ENCODE measurements around the gene AFF3. TPM values are rescaled to one million over a fixed set of nuclear protein-coding genes. Genes with fewer than 3 reads are reported as not detected.

AFF3 gene
- total and polyA plus RNA-seq, 2 donors (not counting 1 experiment from before 2014, with no cell fraction given): 0.50 to 2.5 TPM

DNA sequence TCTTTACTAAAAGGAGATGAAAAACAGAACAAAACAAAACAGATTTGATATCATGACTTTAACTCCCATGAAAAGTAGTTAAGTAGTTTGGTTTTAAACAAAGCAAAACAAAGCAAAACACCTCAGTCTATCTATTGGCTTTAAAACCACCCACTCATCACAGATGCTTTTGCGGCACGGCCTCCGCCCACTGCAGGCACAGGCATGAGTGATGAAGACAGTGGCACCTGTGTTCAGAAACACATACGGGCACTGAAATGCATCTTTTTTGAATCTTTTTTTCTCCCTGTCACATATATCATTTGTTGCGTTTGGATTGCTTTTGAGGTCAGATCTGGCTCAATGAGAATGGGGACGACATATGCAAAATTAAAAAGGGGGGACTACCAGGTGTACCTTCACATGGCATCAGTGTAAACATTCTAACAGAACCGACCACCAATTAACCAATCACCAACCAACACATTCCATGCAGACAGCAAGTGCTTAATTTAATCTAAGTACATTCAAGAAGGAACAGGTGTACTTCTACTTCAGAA, 505.2 kb downstream of the AFF3 start:
- Histone ChIP-seq H3K9ac (ENCODE audit: insufficient read depth, low read length) (no peak overlapping the region), H3K4me2 (ENCODE audit: extremely low read depth, insufficient read depth, low read length) (no peak overlapping the region), H3K9me3 (ENCODE audit: control insufficient read depth, insufficient read depth, low read depth, low read length) (no peaks in the 10 kb centered on the region), H3K36me3 (ENCODE audit: control insufficient read depth, insufficient read depth, low read length) (no peaks in the 10 kb centered on the region), H3K27ac (ENCODE audit: insufficient read depth, low read length) (no peak overlapping the region), H2AFZ (ENCODE audit: low read length) (no peak overlapping the region), H3K4me1 (ENCODE audit: control insufficient read depth, extremely low read depth, insufficient read depth, low read length) (no peaks in the 10 kb centered on the region), H3K79me2 (ENCODE audit: control insufficient read depth, insufficient read depth, low read length) (no peaks in the 10 kb centered on the region), H3K27me3 (ENCODE audit: control insufficient read depth, insufficient read depth, low read length) (no peaks in the 10 kb centered on the region), H4K20me1 (ENCODE audit: control insufficient read depth, extremely low read depth, insufficient read depth, low read length) (no peaks in the 10 kb centered on the region), H3K4me3 (replicated peaks in 1 of 4; ENCODE audit: control extremely low read depth in 1 of 4, insufficient read depth in 1 of 4, low read depth in 3 of 4, low read length in 4 of 4) (no peak overlapping the region)
- no peak for DNase-seq (ENCODE audit: low read depth in 2 of 2)
- TF ChIP-seq, protein P1, sequence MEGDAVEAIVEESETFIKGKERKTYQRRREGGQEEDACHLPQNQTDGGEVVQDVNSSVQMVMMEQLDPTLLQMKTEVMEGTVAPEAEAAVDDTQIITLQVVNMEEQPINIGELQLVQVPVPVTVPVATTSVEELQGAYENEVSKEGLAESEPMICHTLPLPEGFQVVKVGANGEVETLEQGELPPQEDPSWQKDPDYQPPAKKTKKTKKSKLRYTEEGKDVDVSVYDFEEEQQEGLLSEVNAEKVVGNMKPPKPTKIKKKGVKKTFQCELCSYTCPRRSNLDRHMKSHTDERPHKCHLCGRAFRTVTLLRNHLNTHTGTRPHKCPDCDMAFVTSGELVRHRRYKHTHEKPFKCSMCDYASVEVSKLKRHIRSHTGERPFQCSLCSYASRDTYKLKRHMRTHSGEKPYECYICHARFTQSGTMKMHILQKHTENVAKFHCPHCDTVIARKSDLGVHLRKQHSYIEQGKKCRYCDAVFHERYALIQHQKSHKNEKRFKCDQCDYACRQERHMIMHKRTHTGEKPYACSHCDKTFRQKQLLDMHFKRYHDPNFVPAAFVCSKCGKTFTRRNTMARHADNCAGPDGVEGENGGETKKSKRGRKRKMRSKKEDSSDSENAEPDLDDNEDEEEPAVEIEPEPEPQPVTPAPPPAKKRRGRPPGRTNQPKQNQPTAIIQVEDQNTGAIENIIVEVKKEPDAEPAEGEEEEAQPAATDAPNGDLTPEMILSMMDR (conservative IDR thresholded peaks at IDR 0.05 in 1 of 2, IDR thresholded peaks at IDR 0.05 in 1 of 2; ENCODE audit: low read depth in 1 of 2, low read length in 2 of 2): no peak
- no peak for TF ChIP-seq EZH2 (IDR thresholded peaks at IDR 0.05; ENCODE audit: low read length, missing control alignments)

DNA sequence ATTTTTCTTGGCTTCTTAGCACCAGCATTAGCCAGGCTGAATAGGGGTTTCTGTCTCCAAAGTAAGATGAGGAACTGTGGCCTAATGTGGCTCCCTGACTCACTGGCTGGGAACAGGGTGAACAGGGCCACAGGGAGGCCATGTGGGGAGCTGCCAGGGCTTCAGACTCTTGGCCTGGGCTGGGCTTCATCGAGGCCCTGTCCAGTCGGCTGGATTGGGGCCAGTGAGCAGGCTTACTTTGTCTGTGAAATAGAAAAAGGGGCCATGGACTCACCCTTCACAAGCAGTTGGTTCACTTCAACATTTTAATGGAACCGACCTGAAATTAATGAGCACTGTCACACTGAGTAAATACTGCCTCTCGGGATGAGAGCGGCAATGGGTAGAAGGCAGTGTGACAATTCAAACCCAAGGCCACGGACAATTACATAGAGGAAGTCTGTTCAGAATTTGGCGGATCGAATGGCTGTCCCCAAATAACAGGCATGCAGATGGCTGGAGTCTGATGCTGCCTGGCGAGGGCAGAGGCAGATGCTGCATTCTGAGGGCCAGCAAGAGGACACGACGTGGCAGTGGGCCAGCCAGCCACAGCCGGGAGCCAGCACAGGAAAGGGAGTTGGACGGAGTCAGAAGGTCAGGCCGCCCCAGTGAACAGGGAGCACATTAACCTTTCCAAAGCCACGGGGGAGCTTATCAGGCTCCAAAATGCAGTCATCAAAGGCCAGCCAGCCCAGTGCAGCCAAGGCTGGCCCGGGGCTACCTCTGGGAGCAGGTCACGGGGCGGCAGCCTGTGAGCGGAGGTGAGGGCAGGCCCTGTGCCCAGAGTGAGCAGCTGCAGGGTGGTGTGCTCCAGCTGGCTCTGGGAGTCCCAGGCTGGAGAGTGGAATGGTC, 506.0 kb downstream of the AFF3 start:
- no peak for TF ChIP-seq EZH2 (IDR thresholded peaks at IDR 0.05; ENCODE audit: low read length, missing control alignments)
- TF ChIP-seq, protein P1 (conservative IDR thresholded peaks at IDR 0.05 in 1 of 2, IDR thresholded peaks at IDR 0.05 in 1 of 2; ENCODE audit: low read depth in 1 of 2, low read length in 2 of 2): no peak
- DNase-seq (ENCODE audit: low read depth in 2 of 2): peak; percentile 26 to 64
- no peak overlapping the region for H3K4me2 ChIP-seq (ENCODE audit: extremely low read depth, insufficient read depth, low read length)
- H3K27ac ChIP-seq (ENCODE audit: insufficient read depth, low read length): no peak overlapping the region
- no peak overlapping the region for H3K4me3 ChIP-seq (replicated peaks in 1 of 4; ENCODE audit: control extremely low read depth in 1 of 4, insufficient read depth in 1 of 4, low read depth in 3 of 4, low read length in 4 of 4)
- no peaks in the 10 kb centered on the region for H3K27me3 ChIP-seq (ENCODE audit: control insufficient read depth, insufficient read depth, low read length)
- H4K20me1 ChIP-seq (ENCODE audit: control insufficient read depth, extremely low read depth, insufficient read depth, low read length): no peaks in the 10 kb centered on the region
- no peaks in the 10 kb centered on the region for H3K36me3 ChIP-seq (ENCODE audit: control insufficient read depth, insufficient read depth, low read length)
- H3K4me1 ChIP-seq (ENCODE audit: control insufficient read depth, extremely low read depth, insufficient read depth, low read length): no peaks in the 10 kb centered on the region
- H3K9ac ChIP-seq (ENCODE audit: insufficient read depth, low read length): no peak overlapping the region
- H3K79me2 ChIP-seq (ENCODE audit: control insufficient read depth, insufficient read depth, low read length): no peaks in the 10 kb centered on the region
- no peak overlapping the region for H2AFZ ChIP-seq (ENCODE audit: low read length)
- no peaks in the 10 kb centered on the region for H3K9me3 ChIP-seq (ENCODE audit: control insufficient read depth, insufficient read depth, low read depth, low read length)

DNA sequence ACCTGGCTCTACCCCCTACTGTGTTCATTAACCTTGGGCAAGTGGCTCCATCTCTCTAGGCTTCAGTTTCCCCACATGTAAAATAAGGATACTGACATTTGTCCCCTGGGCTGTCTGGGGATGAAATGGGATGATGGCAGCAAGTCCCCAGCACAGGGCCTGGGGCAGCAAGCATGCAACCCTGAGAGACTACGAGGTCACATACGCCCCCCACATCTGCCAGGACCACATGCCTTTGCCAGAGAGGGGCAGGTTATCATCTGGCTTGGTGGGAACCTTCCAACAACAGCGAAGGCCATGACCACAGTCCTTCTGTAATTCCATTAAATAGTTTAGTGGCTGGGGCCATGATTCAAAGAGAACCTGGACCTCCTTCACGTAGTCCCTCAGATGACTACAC, 506.7 kb downstream of the AFF3 start:
- Histone ChIP-seq H3K4me2 (ENCODE audit: extremely low read depth, insufficient read depth, low read length) (no peak overlapping the region), H3K27ac (ENCODE audit: insufficient read depth, low read length) (no peak overlapping the region)
- no peak for DNase-seq (ENCODE audit: low read depth in 2 of 2)

More for the DNA sequence above, 506.7 kb downstream of the AFF3 start:
- TF ChIP-seq EZH2 (IDR thresholded peaks at IDR 0.05; ENCODE audit: low read length, missing control alignments): no peak
- TF ChIP-seq, protein P1 (conservative IDR thresholded peaks at IDR 0.05 in 1 of 2, IDR thresholded peaks at IDR 0.05 in 1 of 2; ENCODE audit: low read depth in 1 of 2, low read length in 2 of 2): no peak
- Histone ChIP-seq H3K4me1 (ENCODE audit: control insufficient read depth, extremely low read depth, insufficient read depth, low read length) (no peaks in the 10 kb centered on the region), H2AFZ (ENCODE audit: low read length) (no peak overlapping the region), H4K20me1 (ENCODE audit: control insufficient read depth, extremely low read depth, insufficient read depth, low read length) (no peaks in the 10 kb centered on the region), H3K79me2 (ENCODE audit: control insufficient read depth, insufficient read depth, low read length) (no peaks in the 10 kb centered on the region), H3K36me3 (ENCODE audit: control insufficient read depth, insufficient read depth, low read length) (no peaks in the 10 kb centered on the region), H3K27me3 (ENCODE audit: control insufficient read depth, insufficient read depth, low read length) (no peaks in the 10 kb centered on the region), H3K4me3 (replicated peaks in 1 of 4; ENCODE audit: control extremely low read depth in 1 of 4, insufficient read depth in 1 of 4, low read depth in 3 of 4, low read length in 4 of 4) (no peak overlapping the region), H3K9me3 (ENCODE audit: control insufficient read depth, insufficient read depth, low read depth, low read length) (no peaks in the 10 kb centered on the region), H3K9ac (ENCODE audit: insufficient read depth, low read length) (no peak overlapping the region)

Measured in fibroblast of lung (primary cell).